Breast epithelium (tissue), 4 donors: ENCODE measurements around the gene R3HDML. TPM values are rescaled to one million over a fixed set of nuclear protein-coding genes. Genes with fewer than 3 reads are reported as not detected.
A peak's percentile ranks its signal among the peaks of the same experiment; 100 is the strongest.

Experiments used
- DNase-seq, 2 donors: peaks; one replicate each; pipeline ENCODE4 v3.0.0-alpha.2; 2019; ENCODE audit warnings: low spot score in 2 of 2
- H3K27ac ChIP-seq, 2 donors: fragments of 200-600 bp; sonication (generic) in 1 of 2; one replicate each; pipeline ENCODE4 v1.5.1; 2016 to 2019; ENCODE audit warnings: mild to moderate bottlenecking in 1 of 2
- H3K27me3 ChIP-seq, 2 donors: fragments of 200-600 bp; sonication (generic) in 1 of 2; one replicate each; pipeline versions ENCODE4 v1.5.1 to v1.6.0; 2017 to 2019; ENCODE audit warnings: control low read depth in 1 of 2, mild to moderate bottlenecking in 1 of 2
- H3K36me3 ChIP-seq: fragments of 200-600 bp; one replicate; pipeline ENCODE4 v1.5.1; 2019
- H3K4me1 ChIP-seq, 2 donors: fragments of 200-600 bp; sonication (generic); one replicate each; pipeline ENCODE4 v1.5.1; 2016 to 2019; ENCODE audit warnings: control low read depth in 1 of 2
- H3K4me3 ChIP-seq, 3 donors: fragments of 200-600 bp; sonication (generic); 1 replicate in 2 of 3; 2 replicates in 1 of 3; pipeline ENCODE4 v1.5.1; 2016 to 2019; ENCODE audit warnings: mild to moderate bottlenecking in 3 of 3, moderate library complexity in 2 of 3
- H3K9me3 ChIP-seq, 2 donors: fragments of 200-600 bp; sonication (generic) in 1 of 2; one replicate each; pipeline ENCODE4 v1.5.1; 2016 to 2019; ENCODE audit warnings: control low read depth in 1 of 2
- CTCF ChIP-seq, 3 donors: fragments of 450-650 bp; IDR thresholded peaks; one replicate each; pipeline ENCODE4 v1.5.1; 2016 to 2017; ENCODE audit warnings: antibody characterized with exemption in 3 of 3, mild to moderate bottlenecking in 3 of 3, moderate library complexity in 3 of 3
- POLR2A ChIP-seq: fragments of 450-650 bp; IDR thresholded peaks from one replicate; pipeline ENCODE4 v1.6.1; 2016; ENCODE audit warnings: antibody characterized with exemption, mild to moderate bottlenecking, moderate library complexity
- POLR2AphosphoS5 ChIP-seq, 3 donors: sonication (generic); formaldehyde crosslinking; IDR thresholded peaks; one replicate each; pipeline ENCODE4 v1.6.1; 2017; ENCODE audit warnings: antibody characterized with exemption in 3 of 3
- intact Hi-C: fragments of 100-400 bp; cut with DNase I; formaldehyde crosslinking; loops from one replicate; pipeline ENCODE4 v1.15.1; 2023; ENCODE audit warnings: low total_unique reads
- total RNA-seq, 3 donors: library from RNA; depleted of rRNA; stranded (reverse); fragments of >200 nt; gene quantifications; one replicate each; pipeline ENCODE4 v1.1.0, GENCODE V29; 2016

R3HDML gene
- total RNA-seq, 3 donors from 2014 or later: not detected

GRCh38 chr20:44304383-44304782 is 32.5 kb upstream of the R3HDML start:
- no peaks in the 10 kb centered on the region for H3K27me3 ChIP-seq
- H3K36me3 ChIP-seq: no peaks in the 10 kb centered on the region
- intact Hi-C loops: no loop called here
- no peak overlapping the region for H3K27ac ChIP-seq
- no peak overlapping the region for H3K4me3 ChIP-seq
- H3K9me3 ChIP-seq: no peaks in the 10 kb centered on the region
- H3K4me1 ChIP-seq: no peaks in the 10 kb centered on the region
- DNase-seq: no peak
- TF ChIP-seq CTCF (IDR thresholded peaks at IDR 0.05) (no peak), POLR2A (no peak), POLR2AphosphoS5 (IDR thresholded peaks at IDR 0.05) (no peak)

- H3K27me3 ChIP-seq: no peaks in the 10 kb centered on the region
- intact Hi-C loops: no loop called here
- no peak overlapping the region for H3K27ac ChIP-seq
- H3K9me3 ChIP-seq: no peaks in the 10 kb centered on the region
- H3K36me3 ChIP-seq: no peaks in the 10 kb centered on the region
- no peak for TF ChIP-seq POLR2AphosphoS5 (IDR thresholded peaks at IDR 0.05)
- TF ChIP-seq CTCF (IDR thresholded peaks at IDR 0.05): no peak
- TF ChIP-seq POLR2A: no peak
- H3K4me3 ChIP-seq: no peak overlapping the region
- H3K4me1 ChIP-seq: peaks cover 4 to 11% of the 10 kb centered on the region in 2 donors
- DNase-seq: no peak
Measured at GRCh38 chr20:44306927-44307326, 29.9 kb upstream of the R3HDML start.

GRCh38 chr20:44309763-44310663 is 26.8 kb upstream of the R3HDML start:
- H3K27ac ChIP-seq: peak overlapping the region; percentile 43 to 61
- H3K4me3 ChIP-seq: peak overlapping the region; percentile 63 to 97 (median 76)
- H3K36me3 ChIP-seq: no peaks in the 10 kb centered on the region
- H3K27me3 ChIP-seq: no peaks in the 10 kb centered on the region
- no peak for DNase-seq
- peaks cover 4 to 11% of the 10 kb centered on the region in 2 donors for H3K4me1 ChIP-seq
- H3K9me3 ChIP-seq: no peaks in the 10 kb centered on the region
- TF ChIP-seq POLR2A: no peak
- no peak for TF ChIP-seq POLR2AphosphoS5 (IDR thresholded peaks at IDR 0.05)
- no peak for TF ChIP-seq CTCF (IDR thresholded peaks at IDR 0.05)
- intact Hi-C loops: loop anchor here (5.0 kb wide), 1 partner anchor 93 kb away; no protein-coding TSS in a partner anchor

- peak; percentile 95 to 98 for DNase-seq
- H3K9me3 ChIP-seq: no peaks in the 10 kb centered on the region
- no peaks in the 10 kb centered on the region for H3K27me3 ChIP-seq
- intact Hi-C loops: loop anchor here (5.0 kb wide), 1 partner anchor 94 kb away; no protein-coding TSS in a partner anchor
- peaks cover 4 to 11% of the 10 kb centered on the region in 2 donors for H3K4me1 ChIP-seq
- TF ChIP-seq POLR2A: peak; percentile 18
- peak; percentile 84 to 94 (median 93) for TF ChIP-seq CTCF (IDR thresholded peaks at IDR 0.05)
- TF ChIP-seq POLR2AphosphoS5 (IDR thresholded peaks at IDR 0.05): peak; percentile 46 to 84 (median 56)
- peak within 1 kb of the TSS; percentile 63 to 97 (median 76) for H3K4me3 ChIP-seq
- H3K27ac ChIP-seq: peak within 1 kb of the TSS; percentile 43 to 61
- H3K36me3 ChIP-seq: no peaks in the 10 kb centered on the region
Measured at GRCh38 chr20:44310664-44311639, 25.9 kb upstream of the R3HDML start, which contains the start of gene FITM2. TSS of gene FITM2 (minus strand) at chr20:44311202. CDS start at chr20:44311148, 54 bp downstream.
